DOHH2 (cell line): ENCODE data around the gene PRKD2.

Experiments used
- H3F3A ChIP-seq: fragments of 200-600 bp; sonication (generic), shearing (Covaris generic); 2 replicates; pipeline ENCODE4 v1.6.0; 2016; ENCODE audit warnings: antibody characterized with exemption, mild to moderate bottlenecking; ENCODE audit not compliant: control insufficient read depth, insufficient read depth
- H3K27ac ChIP-seq: fragments of 200-600 bp; sonication (generic); 2 replicates; pipeline ENCODE4 v1.5.1; 2014; ENCODE audit warnings: low read depth, mild to moderate bottlenecking, low read length, moderate library complexity
- H3K27me3 ChIP-seq: fragments of 200-600 bp; sonication (generic); 2 replicates; pipeline ENCODE4 v1.6.1; 2014; ENCODE audit warnings: mild to moderate bottlenecking, low read length, mixed read lengths; ENCODE audit not compliant: control insufficient read depth
- H3K36me3 ChIP-seq: fragments of 200-600 bp; sonication (generic); 2 replicates; pipeline ENCODE4 v1.6.1; 2014; ENCODE audit warnings: mild to moderate bottlenecking, low read length, moderate library complexity, mixed read lengths; ENCODE audit not compliant: control insufficient read depth
- H3K4me1 ChIP-seq: fragments of 200-600 bp; sonication (generic); 2 replicates; pipeline ENCODE4 v1.6.1; 2014; ENCODE audit warnings: mild to moderate bottlenecking, low read length, mixed read lengths; ENCODE audit not compliant: control insufficient read depth
- H3K4me2 ChIP-seq: fragments of 200-600 bp; sonication (generic); 2 replicates; pipeline ENCODE4 v1.6.0; 2014; ENCODE audit warnings: mild to moderate bottlenecking, low read length, moderate library complexity
- H3K4me3 ChIP-seq: fragments of 200-600 bp; sonication (generic); 2 replicates; pipeline ENCODE4 v1.5.1; 2014; ENCODE audit warnings: mild to moderate bottlenecking, low read length, mixed read lengths
- H3K79me2 ChIP-seq: fragments of 200-600 bp; sonication (generic); 2 replicates; pipeline ENCODE4 v1.6.1; 2014; ENCODE audit warnings: mild to moderate bottlenecking, low read length, mixed read lengths; ENCODE audit not compliant: control insufficient read depth
- H3K9me2 ChIP-seq: fragments of 200-600 bp; sonication (generic); replicated peaks from 2 replicates; pipeline ENCODE4 v1.6.1; 2014; ENCODE audit warnings: mild to moderate bottlenecking, low read length, mixed read lengths; ENCODE audit not compliant: control insufficient read depth
- H3K9me3 ChIP-seq: fragments of 200-600 bp; sonication (generic); 2 replicates; pipeline ENCODE4 v1.6.1; 2014; ENCODE audit warnings: antibody characterized with exemption, low read length, mixed read lengths; ENCODE audit not compliant: control insufficient read depth, insufficient read depth
- H4K20me1 ChIP-seq: fragments of 200-600 bp; sonication (generic); 2 replicates; pipeline ENCODE4 v1.6.0; 2014; ENCODE audit warnings: low read depth, mild to moderate bottlenecking, antibody characterized with exemption, low read length, moderate library complexity; ENCODE audit not compliant: control insufficient read depth, insufficient read depth
- EZH2phosphoT487 ChIP-seq: fragments of 200-600 bp; sonication (generic); IDR thresholded peaks from 2 replicates; pipeline ENCODE4 v1.6.1; 2017; ENCODE audit warnings: borderline replicate concordance, mild to moderate bottlenecking, antibody characterized with exemption, low read length, moderate library complexity, mixed read lengths
- TF ChIP-seq, protein P1 (sequence below): fragments of 200-600 bp; sonication (generic); IDR thresholded peaks from one replicate; pipeline ENCODE4 v1.5.1; 2014; ENCODE audit warnings: antibody characterized with exemption, mild to moderate bottlenecking, low read depth, low read length; ENCODE audit not compliant: poor library complexity, severe bottlenecking

PRKD2 gene

GRCh38 chr19:46700704-46701103 is 16.2 kb downstream of the PRKD2 start:
- Histone ChIP-seq H3K36me3 (peaks cover 74% of the 10 kb centered on the region), H3F3A (no peaks in the 10 kb centered on the region), H4K20me1 (peaks cover 4% of the 10 kb centered on the region; the same call in 1 of the 2 replicates), H3K4me3 (no peak overlapping the region), H3K79me2 (peaks cover 5% of the 10 kb centered on the region; the same call in 1 of the 2 replicates), H3K27ac (no peak overlapping the region), H3K9me3 (no peaks in the 10 kb centered on the region), H3K4me1 (peaks cover 6% of the 10 kb centered on the region; the same call in 1 of the 2 replicates), H3K27me3 (no peaks in the 10 kb centered on the region), H3K9me2 (no peaks in the 10 kb centered on the region), H3K4me2 (no peak overlapping the region)
- TF ChIP-seq, protein P1, sequence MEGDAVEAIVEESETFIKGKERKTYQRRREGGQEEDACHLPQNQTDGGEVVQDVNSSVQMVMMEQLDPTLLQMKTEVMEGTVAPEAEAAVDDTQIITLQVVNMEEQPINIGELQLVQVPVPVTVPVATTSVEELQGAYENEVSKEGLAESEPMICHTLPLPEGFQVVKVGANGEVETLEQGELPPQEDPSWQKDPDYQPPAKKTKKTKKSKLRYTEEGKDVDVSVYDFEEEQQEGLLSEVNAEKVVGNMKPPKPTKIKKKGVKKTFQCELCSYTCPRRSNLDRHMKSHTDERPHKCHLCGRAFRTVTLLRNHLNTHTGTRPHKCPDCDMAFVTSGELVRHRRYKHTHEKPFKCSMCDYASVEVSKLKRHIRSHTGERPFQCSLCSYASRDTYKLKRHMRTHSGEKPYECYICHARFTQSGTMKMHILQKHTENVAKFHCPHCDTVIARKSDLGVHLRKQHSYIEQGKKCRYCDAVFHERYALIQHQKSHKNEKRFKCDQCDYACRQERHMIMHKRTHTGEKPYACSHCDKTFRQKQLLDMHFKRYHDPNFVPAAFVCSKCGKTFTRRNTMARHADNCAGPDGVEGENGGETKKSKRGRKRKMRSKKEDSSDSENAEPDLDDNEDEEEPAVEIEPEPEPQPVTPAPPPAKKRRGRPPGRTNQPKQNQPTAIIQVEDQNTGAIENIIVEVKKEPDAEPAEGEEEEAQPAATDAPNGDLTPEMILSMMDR: no peak
- TF ChIP-seq EZH2phosphoT487: no peak

- Histone ChIP-seq H3K4me2 (no peak overlapping the region), H3K79me2 (no peaks in the 10 kb centered on the region), H3K27ac (no peak overlapping the region), H3K9me2 (no peaks in the 10 kb centered on the region), H3K4me3 (no peak overlapping the region), H3K27me3 (no peaks in the 10 kb centered on the region), H3K4me1 (no peaks in the 10 kb centered on the region), H3K36me3 (peaks cover 85% of the 10 kb centered on the region), H4K20me1 (no peaks in the 10 kb centered on the region), H3K9me3 (no peaks in the 10 kb centered on the region), H3F3A (no peaks in the 10 kb centered on the region)
- TF ChIP-seq, protein P1: no peak
- no peak for TF ChIP-seq EZH2phosphoT487
These were observed 18.3 kb downstream of the PRKD2 start for GRCh38 chr19:46698395-46699321.

DNA sequence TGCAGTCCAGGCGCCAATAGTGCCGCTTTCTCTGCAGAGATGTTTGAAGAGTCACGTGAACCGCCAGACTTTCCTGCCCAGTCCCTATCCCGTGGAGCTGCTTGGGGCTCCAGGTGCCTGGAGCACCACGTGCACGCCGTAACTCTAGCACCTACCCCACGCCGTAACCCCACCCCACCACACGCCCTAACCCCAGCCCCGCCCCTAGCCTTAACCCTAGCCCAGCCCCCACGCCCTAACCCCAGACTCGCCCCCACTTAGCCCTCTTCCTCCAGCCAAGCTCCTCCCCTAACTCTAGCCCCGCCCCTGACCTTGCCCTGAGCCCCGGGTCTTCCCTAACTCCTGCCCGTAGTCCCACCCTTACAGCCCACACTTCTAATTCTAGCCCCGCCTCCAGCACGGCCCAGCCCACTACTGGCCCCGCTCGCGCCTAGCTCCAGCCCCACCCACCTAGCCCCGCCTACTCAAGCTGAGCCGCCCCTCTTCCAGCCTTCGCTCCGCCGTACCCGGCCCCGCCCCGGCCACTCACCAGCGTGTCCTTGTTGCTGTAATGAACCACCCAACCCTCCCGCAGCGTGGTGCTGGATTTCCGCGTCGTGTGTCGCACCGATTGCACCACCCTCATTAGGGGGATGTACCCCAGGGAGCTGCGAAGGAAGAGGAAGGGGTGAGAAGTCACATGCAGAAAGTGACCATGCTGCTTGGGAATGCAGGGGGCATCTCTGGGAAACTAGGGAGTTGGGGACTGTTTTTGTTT is 19.5 kb downstream of the PRKD2 start:
- Histone ChIP-seq H3K79me2 (no peaks in the 10 kb centered on the region), H3K27me3 (no peaks in the 10 kb centered on the region), H3K9me2 (no peaks in the 10 kb centered on the region), H3K27ac (no peak overlapping the region), H3K4me1 (no peaks in the 10 kb centered on the region), H3K36me3 (peaks cover 87% of the 10 kb centered on the region), H3F3A (no peaks in the 10 kb centered on the region), H4K20me1 (no peaks in the 10 kb centered on the region), H3K4me3 (no peak overlapping the region), H3K9me3 (no peaks in the 10 kb centered on the region), H3K4me2 (no peak overlapping the region)
- TF ChIP-seq EZH2phosphoT487: no peak
- TF ChIP-seq, protein P1: no peak
